Measurements from ENCODE around the gene SLAMF7.

SLAMF7 gene

DNA sequence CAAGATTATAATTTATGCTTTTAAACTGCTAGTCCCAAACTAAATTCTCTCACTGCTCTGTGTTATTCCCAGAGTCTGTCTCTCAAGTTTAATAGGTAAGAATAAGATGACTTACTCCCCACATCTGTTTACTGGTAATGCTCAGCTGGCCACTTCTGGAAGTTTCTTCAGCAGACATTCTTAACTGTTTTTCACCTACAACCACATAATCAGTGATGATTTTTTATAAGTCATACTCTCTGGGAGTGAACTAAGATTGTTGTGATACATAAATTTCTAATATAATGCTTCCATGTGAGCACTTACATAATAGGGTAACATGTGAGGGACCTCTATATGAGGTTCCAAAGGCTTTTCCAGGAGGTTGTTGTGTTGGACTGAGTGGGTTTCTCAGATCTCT, 8.7 kb downstream of the SLAMF7 start:
- no peak for DNase-seq

GRCh38 chr1:160748181-160748877, 9.3 kb downstream of the SLAMF7 start:
- peak; percentile 52 for DNase-seq

GRCh38 chr1:160748878-160749269, 9.8 kb downstream of the SLAMF7 start:
- peak; percentile 72 for DNase-seq

- DNase-seq, result peak; percentile 29
Observed at GRCh38 chr1:160750608-160751007, 11.6 kb downstream of the SLAMF7 start.

DNA sequence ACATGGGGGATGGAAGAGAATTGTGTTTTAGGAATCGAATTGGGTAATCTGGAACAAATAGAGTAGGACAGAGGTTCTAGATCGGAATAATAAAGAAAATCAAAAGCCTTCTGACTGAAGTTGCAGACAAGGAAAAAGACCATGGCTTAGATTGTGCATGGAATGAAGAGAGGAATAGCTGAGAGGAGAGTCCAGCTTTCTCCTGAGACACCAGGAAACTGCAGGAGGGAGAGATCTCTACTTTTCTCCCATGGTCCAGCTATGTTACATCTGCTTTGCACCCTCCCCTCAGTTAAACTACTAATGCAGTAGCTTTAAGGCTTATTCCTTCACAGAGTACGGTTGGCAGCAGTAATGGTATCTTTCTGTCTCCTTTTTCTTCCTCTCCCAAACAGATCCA, 13.4 kb downstream of the SLAMF7 start:
- DNase-seq, result peak; percentile 19

GRCh38 chr1:160752924-160753323, 13.9 kb downstream of the SLAMF7 start:
- peak; percentile 23 for DNase-seq

GRCh38 chr1:160753594-160753993, 14.5 kb downstream of the SLAMF7 start:
- peak; percentile 43 for DNase-seq

DNA sequence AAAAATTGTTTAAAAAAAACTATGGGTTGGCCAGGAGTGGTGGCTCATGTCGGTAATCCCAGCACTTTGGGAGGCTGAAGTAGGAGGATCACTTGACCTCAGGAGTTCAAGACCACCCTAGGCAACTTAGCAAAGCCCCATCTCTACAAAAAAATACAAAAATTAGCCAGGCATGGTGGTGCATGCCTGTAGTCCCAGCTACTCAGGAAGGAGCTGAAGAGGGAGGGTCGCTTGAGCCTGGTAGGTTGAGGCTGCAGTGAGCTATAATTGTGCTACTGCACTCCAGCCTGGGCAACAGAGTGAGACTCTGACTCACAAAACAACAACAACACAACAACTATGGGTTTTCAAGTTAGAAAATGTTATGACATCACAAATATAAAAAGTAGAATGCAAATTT, 16.4 kb downstream of the SLAMF7 start:
- peak; percentile 62 for DNase-seq

DNA sequence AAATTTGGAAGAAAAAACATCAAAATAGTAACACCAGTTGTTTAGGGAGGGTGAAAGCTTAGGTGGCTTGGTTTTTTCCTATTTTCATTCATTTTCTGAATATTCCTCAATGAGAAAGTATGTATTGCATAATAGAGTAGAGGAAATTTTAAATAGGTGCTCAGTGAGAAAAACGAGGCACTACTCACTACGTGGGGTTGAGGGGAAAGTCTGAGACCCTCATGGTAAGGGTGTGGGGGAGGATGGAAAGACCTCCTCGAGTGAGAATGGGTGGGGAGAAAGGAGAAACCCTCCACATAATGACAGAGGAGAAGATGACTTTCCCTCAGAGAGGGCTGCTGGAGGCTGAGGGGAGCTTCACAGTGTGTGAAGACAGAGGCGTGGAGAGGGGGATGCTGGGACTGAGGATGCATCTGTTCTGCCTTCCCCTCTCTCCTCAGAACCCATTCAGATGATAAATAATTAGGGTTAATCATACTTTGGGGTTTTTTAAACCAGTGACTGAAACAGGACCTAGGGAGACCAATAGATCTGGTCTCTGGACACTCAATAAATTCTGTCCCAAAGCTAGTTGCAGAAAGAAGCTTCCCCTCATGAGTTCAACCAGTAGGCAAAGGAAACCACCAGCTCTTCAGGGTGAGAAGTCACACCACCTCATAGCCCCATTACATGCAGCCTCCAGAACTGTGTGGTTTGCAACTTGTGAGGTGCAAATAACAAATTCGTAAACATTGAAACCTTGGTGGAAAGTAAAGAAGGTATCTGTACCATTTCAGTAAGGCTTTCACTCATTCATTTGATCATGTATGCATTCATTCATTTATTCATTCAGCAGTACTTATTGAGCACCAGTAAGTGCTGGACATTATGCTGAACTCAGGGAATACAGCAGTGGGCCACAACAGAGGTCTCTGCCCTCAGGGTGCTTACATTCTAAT, 17.1 kb downstream of the SLAMF7 start:
- peak; percentile 69 for DNase-seq

DNA sequence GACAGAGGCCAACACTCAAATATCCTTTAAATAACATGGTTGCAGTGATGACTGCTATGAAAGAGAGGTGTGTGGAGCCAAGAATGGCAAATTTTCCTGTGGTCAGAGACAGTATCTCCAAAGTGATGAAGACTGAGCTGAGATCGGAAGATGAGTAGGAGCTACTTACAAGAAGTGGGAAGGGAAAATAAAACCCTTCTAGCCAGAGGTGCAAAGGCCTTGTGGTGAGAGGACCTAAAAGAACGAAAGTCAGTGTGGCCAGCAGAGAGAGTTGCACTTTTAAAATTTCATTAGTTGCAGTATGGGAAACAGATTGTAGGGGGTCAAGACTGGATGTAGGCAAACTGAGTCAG, 17.8 kb downstream of the SLAMF7 start:
- peak; percentile 64 for DNase-seq

DNA sequence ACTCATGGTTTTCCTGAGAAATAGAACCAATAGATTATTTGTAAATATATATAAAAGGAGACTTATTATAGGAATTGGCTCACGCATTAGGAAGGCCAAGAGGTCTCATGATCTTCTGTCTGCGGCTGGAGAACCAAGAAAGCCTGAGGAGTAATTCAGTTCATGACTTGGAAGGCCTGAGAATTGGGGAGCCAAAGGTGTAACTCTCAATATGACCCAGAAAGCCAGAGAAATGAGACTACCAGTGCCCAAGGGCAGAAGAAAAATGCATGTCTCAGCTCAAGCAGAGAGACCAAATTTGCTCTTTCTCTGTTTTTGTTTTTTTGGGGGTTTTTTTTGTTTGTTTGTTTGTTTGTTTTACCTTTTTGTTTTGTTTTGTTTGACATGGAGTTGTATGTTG, 19.5 kb downstream of the SLAMF7 start:
- peak; percentile 21 for DNase-seq

DNA sequence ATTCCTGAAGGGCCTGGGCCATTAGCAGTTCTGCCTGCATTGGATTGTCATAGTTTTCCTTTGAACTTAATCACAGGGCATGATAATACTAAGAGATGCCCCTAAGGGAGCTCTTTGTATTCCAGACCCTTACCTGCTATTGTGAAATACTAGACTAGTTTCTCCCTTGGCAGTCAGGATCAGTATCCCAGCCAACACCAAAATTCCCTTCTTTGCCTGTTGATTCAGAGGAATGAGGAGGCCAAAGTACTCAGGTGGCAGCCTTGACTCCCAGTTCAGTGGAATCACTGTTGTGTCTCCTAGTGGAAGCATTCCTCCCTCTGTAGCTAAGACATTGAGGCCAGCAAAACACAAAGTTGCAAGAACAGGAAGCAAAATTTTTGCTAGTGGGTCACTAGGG, 20.7 kb downstream of the SLAMF7 start:
- no peak for DNase-seq

- DNase-seq, result peak; percentile 19
Observed at GRCh38 chr1:160761046-160761445, 22.0 kb downstream of the SLAMF7 start.

DNA sequence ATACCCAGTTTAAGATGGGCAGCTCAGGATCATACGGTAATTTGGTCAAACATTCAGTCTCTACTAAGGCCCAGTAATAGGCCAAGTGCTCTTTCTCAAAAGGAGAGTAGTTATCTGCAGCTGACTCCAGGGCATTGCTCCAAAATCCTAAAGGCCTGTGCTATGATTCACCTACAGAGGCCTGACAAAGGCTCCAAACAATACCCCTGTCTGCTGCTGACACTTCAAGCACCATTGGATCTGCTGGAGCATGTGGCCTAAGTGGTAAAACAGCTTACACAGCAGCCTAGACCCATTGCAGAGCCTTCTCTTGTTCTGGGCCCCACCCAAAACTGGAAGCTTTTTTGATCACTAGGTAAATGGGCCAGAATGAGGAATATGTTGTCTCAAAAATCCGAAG, 22.8 kb downstream of the SLAMF7 start:
- no peak for DNase-seq

- DNase-seq, result no peak
Observed at GRCh38 chr1:160763993-160764392, 24.9 kb downstream of the SLAMF7 start.

DNA sequence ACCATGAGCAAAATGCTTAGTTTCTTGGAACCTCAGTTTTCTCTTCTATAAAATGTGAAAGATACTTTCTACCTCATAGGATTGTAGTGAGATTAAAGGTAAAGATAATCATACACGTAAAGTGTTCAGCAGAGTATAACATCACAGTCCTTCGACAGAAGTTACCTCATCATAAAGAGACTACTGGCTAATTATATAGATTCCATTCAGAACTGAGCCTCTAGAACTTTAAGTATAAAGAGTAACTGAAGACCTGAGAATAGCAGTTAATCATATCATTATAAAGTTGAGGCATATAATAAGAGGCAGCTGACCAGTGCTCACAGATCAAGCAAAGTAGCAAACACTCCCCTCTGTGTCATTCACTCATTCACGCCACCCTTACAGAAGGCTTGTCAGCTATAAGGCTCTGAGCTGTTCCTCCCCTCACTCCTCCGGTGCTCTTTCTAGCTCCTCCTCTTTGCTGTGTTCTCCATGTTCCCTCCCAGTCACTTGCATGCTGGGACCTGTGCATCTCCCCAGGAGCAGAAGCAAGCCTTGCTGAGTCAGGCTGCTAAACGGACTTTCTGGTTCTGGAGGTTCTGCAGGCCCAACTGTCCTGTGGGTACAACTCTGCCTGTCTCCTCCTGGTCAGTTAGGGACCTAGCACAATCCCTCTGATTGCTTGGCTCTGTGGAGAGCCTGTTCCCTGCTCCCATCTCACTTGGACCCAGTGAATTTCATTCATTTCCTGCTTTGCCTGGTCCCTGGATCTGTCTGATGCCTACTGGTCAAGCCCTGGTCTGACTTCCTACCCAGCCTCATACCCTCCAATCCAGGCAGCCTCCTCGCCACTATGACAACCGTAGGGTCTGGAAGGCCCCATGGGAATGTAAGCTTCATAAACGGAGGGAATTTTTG, 28.6 kb downstream of the SLAMF7 start:
- peak; percentile 80 for DNase-seq

GRCh38 chr1:160768295-160768657, 29.2 kb downstream of the SLAMF7 start:
- DNase-seq, result peak; percentile 91

GRCh38 chr1:160772331-160772730, 33.3 kb downstream of the SLAMF7 start:
- DNase-seq, result peak; percentile 46

GRCh38 chr1:160773093-160773492, 34.0 kb downstream of the SLAMF7 start:
- no peak for DNase-seq

- DNase-seq, result no peak
Observed at GRCh38 chr1:160774886-160775719, 36.1 kb downstream of the SLAMF7 start.

GRCh38 chr1:160776178-160776577, 37.1 kb downstream of the SLAMF7 start:
- DNase-seq, result no peak

DNA sequence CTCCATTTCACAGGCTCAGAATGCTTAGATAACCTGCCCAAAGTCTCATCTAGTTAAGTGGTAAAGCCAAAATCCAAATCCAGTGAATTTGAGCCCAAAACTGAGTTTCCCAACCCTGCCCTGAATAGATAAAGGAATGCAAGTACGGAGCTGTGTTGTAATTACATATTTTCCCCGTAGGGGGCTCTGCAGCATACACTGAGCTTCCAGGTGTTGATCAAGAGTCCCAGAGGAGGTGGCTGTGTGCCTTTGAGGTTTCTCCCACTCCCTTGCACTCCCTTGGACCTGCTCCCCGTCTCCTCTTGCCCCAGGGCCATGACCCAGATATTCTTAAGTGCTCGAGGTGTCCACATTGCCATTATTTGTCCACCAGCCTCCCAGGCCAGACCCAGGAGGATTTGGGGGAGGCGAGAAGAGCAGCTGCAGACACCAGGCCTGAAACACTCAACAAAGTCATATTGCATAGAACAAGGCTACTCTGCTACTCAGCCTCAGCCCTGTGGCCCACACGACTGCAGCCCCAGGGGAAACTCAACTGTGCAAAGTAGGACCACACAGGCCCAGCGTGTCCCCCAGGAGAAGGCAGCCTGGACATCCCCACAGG, 38.5 kb downstream of the SLAMF7 start:
- DNase-seq, result peak; percentile 52

Data from suppressor macrophage treated with lipopolysaccharide for 4 hours (primary cell).